ENCODE data around the gene METTL1. TPM values are rescaled to one million over a fixed set of nuclear protein-coding genes. Genes with fewer than 3 reads are reported as not detected.

METTL1 gene
- total and polyA plus RNA-seq, 9 of the 15 experiments (the other 6 are each of a cell fraction or from before 2014, with no cell fraction given), result 12.6 to 65.9 (median 39.2) TPM

GRCh38 chr12:57754411-57755193 lies 17.3 kb downstream of the METTL1 start, which contains the start of gene MARCHF9 (continued):
- TF ChIP-seq KDM1A (IDR thresholded peaks at IDR 0.05) (peak in 1 of 2 experiments; percentile 64; a peak in 1 of 4 replicates), BHLHE40 (IDR thresholded peaks at IDR 0.05; ENCODE audit: low read length) (peak; percentile 54), SMARCA4 (IDR thresholded peaks at IDR 0.05) (peak; percentile 24; the same call in 1 of the 2 replicates), ZNF589 (CRISPR knock-in tag; IDR thresholded peaks at IDR 0.05; ENCODE audit: low read depth) (no peak), MYC (IDR thresholded peaks at IDR 0.05; ENCODE audit: low read depth, low read length) (0 out of 2 replicates have a peak, but pooled peaks have one; percentile 16), MYC (CRISPR knock-in tag; IDR thresholded peaks at IDR 0.05; ENCODE audit: borderline replicate concordance, low read depth) (no peak), KLF13 (tag; IDR thresholded peaks at IDR 0.05; ENCODE audit: borderline replicate concordance, low read depth) (peak; percentile 12; the same call in 1 of the 2 replicates), MLLT1 (IDR thresholded peaks at IDR 0.05) (peak; percentile 62 to 80; a peak in 2 of 4 replicates), HDAC1 (IDR thresholded peaks at IDR 0.05) (peak in 1 of 2 experiments; percentile 83; a peak in 2 of 4 replicates), KDM5B (IDR thresholded peaks at IDR 0.05; ENCODE audit: insufficient replicate concordance, low read depth, low read length) (peak; percentile 41), ZNF24 (IDR thresholded peaks at IDR 0.05) (no peak), USF1 (CRISPR knock-in tag; IDR thresholded peaks at IDR 0.05) (peak; percentile 5; the same call in 1 of the 2 replicates), PKNOX1 (IDR thresholded peaks at IDR 0.05) (peak; percentile 18; the same call in 1 of the 2 replicates), RCOR1 (IDR thresholded peaks at IDR 0.05; ENCODE audit: borderline replicate concordance in 1 of 2, low read depth in 2 of 2, low read length in 2 of 2) (peak in 1 of 2 experiments; percentile 39; a peak in 1 of 4 replicates), ELF4 (CRISPR knock-in tag; IDR thresholded peaks at IDR 0.05) (peak; percentile 83), ARID1B (IDR thresholded peaks at IDR 0.05) (peak; percentile 35; the same call in 1 of the 2 replicates), PRDM10 (IDR thresholded peaks at IDR 0.05; ENCODE audit: partially characterized antibody) (peak; percentile 59), NCOA1 (IDR thresholded peaks at IDR 0.05; ENCODE audit: low read depth) (0 out of 2 replicates have a peak, but pooled peaks have one; percentile 27), LARP7 (IDR thresholded peaks at IDR 0.05) (peak; percentile 86; the same call in 1 of the 2 replicates), TOE1 (IDR thresholded peaks at IDR 0.05; ENCODE audit: borderline replicate concordance) (peak; percentile 43; the same call in 1 of the 2 replicates), TOE1 (CRISPR knock-in tag; IDR thresholded peaks at IDR 0.05; ENCODE audit: borderline replicate concordance, low read depth) (no peak)

Measured in K562 (cell line).